D721Med (cell line): ENCODE measurements around the gene OR52E5.

Experiments
- DNase-seq: peaks from one replicate; pipeline ENCODE4 v3.0.0; 2011; ENCODE audit warnings: low spot score; ENCODE audit not compliant: insufficient read length
- FAIRE-seq: peaks from 2 replicates; lab custom pipeline; 2011; peaks lifted over from hg19 to GRCh38; lab: Jason Lieb, UNC
- CTCF ChIP-seq: IDR thresholded peaks from 2 replicates; pipeline ENCODE4 v1.5.1; 2012; ENCODE audit warnings: mild to moderate bottlenecking, control low read depth; ENCODE audit not compliant: insufficient read depth; ENCODE audit errors: missing control alignments

The OR52E5 gene

GRCh38 chr11:5930614-5931013, 37.6 kb downstream of the OR52E5 start:
- DNase-seq, result no peak
- FAIRE-seq, result no peak
- TF ChIP-seq CTCF, result no peak

GRCh38 chr11:5931061-5931460, 38.1 kb downstream of the OR52E5 start:
- DNase-seq (no peak), FAIRE-seq (no peak)
- TF ChIP-seq CTCF, result no peak

GRCh38 chr11:5932671-5933070, 39.7 kb downstream of the OR52E5 start:
- DNase-seq, result no peak
- no peak for TF ChIP-seq CTCF
- no peak for FAIRE-seq

- TF ChIP-seq CTCF, result no peak
- FAIRE-seq (no peak), DNase-seq (no peak)
Measured at GRCh38 chr11:5933116-5933515, 40.1 kb downstream of the OR52E5 start.

- DNase-seq, result no peak
- TF ChIP-seq CTCF, result no peak
- no peak for FAIRE-seq
Measured at GRCh38 chr11:5937868-5938602, 45.0 kb downstream of the OR52E5 start.

GRCh38 chr11:5938603-5938965, 45.6 kb downstream of the OR52E5 start:
- no peak for TF ChIP-seq CTCF
- DNase-seq (no peak), FAIRE-seq (no peak)

GRCh38 chr11:5940748-5941147, 47.7 kb downstream of the OR52E5 start:
- FAIRE-seq (no peak), DNase-seq (no peak)
- TF ChIP-seq CTCF, result no peak
